GM13977 (cell line): ENCODE results near the gene ZHX3.

Experiments
- DNase-seq: peaks from one replicate; pipeline ENCODE4 v3.0.0; 2012; ENCODE audit warnings: low spot score
- CTCF ChIP-seq: IDR thresholded peaks from 2 replicates; pipeline ENCODE4 v1.5.1; 2012; ENCODE audit warnings: mild to moderate bottlenecking, control low read depth; ENCODE audit not compliant: insufficient read depth; ENCODE audit errors: extremely low read depth, missing control alignments
- in situ Hi-C: fragments of 300-500 bp; cut with MboI; formaldehyde crosslinking; loops from one replicate; pipeline ENCODE4 v1.12.0; 2022; ENCODE audit warnings: low sequenced_read_pairs, low pct_unique_long_range_greater_than_20kb, mixed read lengths, inconsistent platforms; ENCODE audit not compliant: unreplicated experiment

The ZHX3 gene

GRCh38 chr20:41163821-41164220 lies 153.7 kb downstream of the ZHX3 start:
- TF ChIP-seq CTCF: no peak
- in situ Hi-C loops: no loop called here
- no peak for DNase-seq

GRCh38 chr20:41162396-41162795 lies 155.1 kb downstream of the ZHX3 start:
- in situ Hi-C loops: no loop called here
- no peak for DNase-seq
- TF ChIP-seq CTCF: no peak

GRCh38 chr20:41161886-41162285 lies 155.6 kb downstream of the ZHX3 start:
- peak; percentile 1 for TF ChIP-seq CTCF
- no peak for DNase-seq
- in situ Hi-C loops: no loop called here

GRCh38 chr20:41160686-41161085 lies 156.8 kb downstream of the ZHX3 start:
- in situ Hi-C loops: no loop called here

GRCh38 chr20:41159547-41159946 lies 158.0 kb downstream of the ZHX3 start:
- no peak for DNase-seq
- in situ Hi-C loops: no loop called here
- TF ChIP-seq CTCF: no peak

More at GRCh38 chr20:41160686-41161085, 156.8 kb downstream of the ZHX3 start:
- TF ChIP-seq CTCF: no peak
- DNase-seq: no peak

- DNase-seq: no peak
- no peak for TF ChIP-seq CTCF
- in situ Hi-C loops: no loop called here
These were observed 159.4 kb downstream of the ZHX3 start for GRCh38 chr20:41158082-41158625.

GRCh38 chr20:41155261-41155660 lies 162.3 kb downstream of the ZHX3 start:
- DNase-seq: no peak
- TF ChIP-seq CTCF: no peak
- in situ Hi-C loops: no loop called here
